Body of pancreas (tissue), 4 donors: ENCODE measurements around the gene SLC38A3.

ENCODE experiments used
- POLR2A ChIP-seq, 3 donors: fragments of 450-650 bp; IDR thresholded peaks; one replicate each; pipeline ENCODE4 v1.6.1; 2016; ENCODE audit warnings: antibody characterized with exemption in 3 of 3, mild to moderate bottlenecking in 2 of 3
- TF ChIP-seq, protein P1 (sequence below), 7 experiments: fragments of 450-650 bp in 4 of 7; fragments of 200-600 bp in 3 of 7; sonication (generic) in 3 of 7; IDR thresholded peaks; one replicate each; pipeline ENCODE4 v1.5.1; 2016 to 2019; ENCODE audit warnings: antibody characterized with exemption in 7 of 7

DNA sequence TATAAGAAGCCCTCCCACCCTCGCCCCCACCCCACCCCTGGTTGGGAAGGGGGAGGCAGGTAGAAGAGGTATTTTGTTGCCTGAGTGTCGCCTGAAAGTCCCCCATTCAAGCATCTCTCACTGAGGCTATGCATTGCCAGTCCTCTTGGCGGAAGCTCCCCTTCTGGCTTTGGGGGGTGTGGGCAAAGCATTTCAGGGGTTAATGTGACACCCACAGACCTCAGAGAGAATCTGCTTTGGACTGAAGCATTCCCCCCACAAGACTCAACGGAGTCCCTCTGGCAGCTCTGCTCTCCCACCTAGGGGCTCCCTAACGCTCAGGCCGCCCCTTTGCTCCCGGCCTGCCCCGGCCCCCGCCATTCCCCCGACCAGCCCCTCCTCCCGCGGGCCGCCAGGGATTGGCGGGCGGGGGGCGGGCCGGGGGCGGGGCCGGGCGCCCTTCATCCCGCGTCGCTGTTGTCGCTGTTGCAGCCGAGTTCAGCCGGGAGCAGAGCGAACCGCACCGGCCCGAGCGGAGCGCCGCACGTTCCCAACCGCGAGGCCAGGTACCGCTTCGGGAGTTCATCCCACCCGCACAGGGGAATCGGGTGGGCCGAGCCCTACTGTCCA lies at the start of gene SLC38A3:
- TF ChIP-seq, protein P1, sequence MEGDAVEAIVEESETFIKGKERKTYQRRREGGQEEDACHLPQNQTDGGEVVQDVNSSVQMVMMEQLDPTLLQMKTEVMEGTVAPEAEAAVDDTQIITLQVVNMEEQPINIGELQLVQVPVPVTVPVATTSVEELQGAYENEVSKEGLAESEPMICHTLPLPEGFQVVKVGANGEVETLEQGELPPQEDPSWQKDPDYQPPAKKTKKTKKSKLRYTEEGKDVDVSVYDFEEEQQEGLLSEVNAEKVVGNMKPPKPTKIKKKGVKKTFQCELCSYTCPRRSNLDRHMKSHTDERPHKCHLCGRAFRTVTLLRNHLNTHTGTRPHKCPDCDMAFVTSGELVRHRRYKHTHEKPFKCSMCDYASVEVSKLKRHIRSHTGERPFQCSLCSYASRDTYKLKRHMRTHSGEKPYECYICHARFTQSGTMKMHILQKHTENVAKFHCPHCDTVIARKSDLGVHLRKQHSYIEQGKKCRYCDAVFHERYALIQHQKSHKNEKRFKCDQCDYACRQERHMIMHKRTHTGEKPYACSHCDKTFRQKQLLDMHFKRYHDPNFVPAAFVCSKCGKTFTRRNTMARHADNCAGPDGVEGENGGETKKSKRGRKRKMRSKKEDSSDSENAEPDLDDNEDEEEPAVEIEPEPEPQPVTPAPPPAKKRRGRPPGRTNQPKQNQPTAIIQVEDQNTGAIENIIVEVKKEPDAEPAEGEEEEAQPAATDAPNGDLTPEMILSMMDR (IDR thresholded peaks at IDR 0.05) = no peak
- TF ChIP-seq POLR2A (IDR thresholded peaks at IDR 0.05) = peak; percentile 60 to 66 (median 60)
